ENCODE data around the gene TCEAL9.

TCEAL9 gene

DNA sequence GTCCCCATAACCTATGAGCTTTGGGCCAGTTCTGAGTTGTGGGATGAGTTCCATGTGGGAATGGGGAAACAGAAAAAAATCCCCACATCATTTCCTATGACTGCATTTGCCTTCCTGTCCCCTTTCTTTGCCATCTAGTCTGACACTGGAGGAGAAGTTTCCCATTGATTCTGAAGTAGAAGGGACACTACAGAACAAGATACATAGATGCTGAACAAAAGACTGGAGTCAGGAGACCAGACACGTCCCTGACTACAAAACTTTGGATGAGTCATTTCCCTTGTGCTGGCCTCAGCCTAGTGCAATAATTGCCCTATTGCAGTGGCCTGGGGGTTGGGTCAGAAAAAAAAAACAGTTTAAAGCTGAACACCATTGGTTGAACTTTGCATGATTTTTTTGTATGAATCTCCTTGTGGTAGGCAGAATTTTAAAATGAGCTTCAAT is 42.1 kb downstream of the TCEAL9 start:
- peak; percentile 91 for DNase-seq (ENCODE audit: low read depth)
- TF ChIP-seq, protein P1, sequence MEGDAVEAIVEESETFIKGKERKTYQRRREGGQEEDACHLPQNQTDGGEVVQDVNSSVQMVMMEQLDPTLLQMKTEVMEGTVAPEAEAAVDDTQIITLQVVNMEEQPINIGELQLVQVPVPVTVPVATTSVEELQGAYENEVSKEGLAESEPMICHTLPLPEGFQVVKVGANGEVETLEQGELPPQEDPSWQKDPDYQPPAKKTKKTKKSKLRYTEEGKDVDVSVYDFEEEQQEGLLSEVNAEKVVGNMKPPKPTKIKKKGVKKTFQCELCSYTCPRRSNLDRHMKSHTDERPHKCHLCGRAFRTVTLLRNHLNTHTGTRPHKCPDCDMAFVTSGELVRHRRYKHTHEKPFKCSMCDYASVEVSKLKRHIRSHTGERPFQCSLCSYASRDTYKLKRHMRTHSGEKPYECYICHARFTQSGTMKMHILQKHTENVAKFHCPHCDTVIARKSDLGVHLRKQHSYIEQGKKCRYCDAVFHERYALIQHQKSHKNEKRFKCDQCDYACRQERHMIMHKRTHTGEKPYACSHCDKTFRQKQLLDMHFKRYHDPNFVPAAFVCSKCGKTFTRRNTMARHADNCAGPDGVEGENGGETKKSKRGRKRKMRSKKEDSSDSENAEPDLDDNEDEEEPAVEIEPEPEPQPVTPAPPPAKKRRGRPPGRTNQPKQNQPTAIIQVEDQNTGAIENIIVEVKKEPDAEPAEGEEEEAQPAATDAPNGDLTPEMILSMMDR (conservative IDR thresholded peaks at IDR 0.05; ENCODE audit: control insufficient read depth, insufficient read depth, low read depth, low read length), result no peak
- no peak overlapping the region for H3K4me3 ChIP-seq (ENCODE audit: control insufficient read depth, low read depth, low read length)

DNA sequence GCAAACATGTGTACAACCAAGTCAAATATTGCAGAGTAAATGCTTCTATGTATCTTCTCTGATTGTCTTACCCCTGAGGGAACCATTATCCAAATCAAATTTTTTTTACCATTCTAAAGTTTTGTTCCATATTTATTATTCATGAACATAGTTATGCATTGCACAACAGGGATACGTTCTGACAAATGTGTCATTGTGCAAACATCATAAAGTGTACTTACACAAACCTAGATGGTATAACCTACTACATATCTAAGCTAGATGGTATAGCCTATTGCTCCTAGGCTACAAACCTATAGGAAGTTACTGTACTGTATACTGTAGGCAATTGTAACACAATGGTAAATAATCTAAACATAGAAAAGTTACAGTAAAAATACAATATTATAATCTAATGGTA is 43.4 kb downstream of the TCEAL9 start:
- no peak overlapping the region for H3K4me3 ChIP-seq (ENCODE audit: control insufficient read depth, low read depth, low read length)
- TF ChIP-seq, protein P1 (conservative IDR thresholded peaks at IDR 0.05; ENCODE audit: control insufficient read depth, insufficient read depth, low read depth, low read length), result no peak
- DNase-seq (ENCODE audit: low read depth), result no peak

DNA sequence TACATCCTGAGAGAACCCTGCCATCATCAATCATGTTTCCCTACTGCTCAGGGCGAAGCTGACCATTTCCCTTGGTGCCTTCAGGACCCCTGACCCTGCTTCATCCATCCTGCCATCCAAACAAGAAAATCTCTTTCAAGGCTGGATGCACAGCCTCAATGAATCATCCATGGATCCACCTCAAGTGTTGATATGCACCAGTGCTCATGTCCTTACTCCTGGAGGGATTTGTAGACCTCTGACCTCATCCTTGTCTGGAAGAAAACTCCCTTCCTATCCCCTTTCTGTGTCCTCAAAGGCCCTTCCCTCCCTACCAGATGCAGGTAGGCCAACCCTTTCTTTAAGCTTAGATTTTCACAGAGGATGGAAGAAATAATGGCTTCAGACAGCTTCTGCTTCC is 44.6 kb downstream of the TCEAL9 start:
- TF ChIP-seq, protein P1 (conservative IDR thresholded peaks at IDR 0.05; ENCODE audit: control insufficient read depth, insufficient read depth, low read depth, low read length), result no peak
- DNase-seq (ENCODE audit: low read depth), result no peak

DNA sequence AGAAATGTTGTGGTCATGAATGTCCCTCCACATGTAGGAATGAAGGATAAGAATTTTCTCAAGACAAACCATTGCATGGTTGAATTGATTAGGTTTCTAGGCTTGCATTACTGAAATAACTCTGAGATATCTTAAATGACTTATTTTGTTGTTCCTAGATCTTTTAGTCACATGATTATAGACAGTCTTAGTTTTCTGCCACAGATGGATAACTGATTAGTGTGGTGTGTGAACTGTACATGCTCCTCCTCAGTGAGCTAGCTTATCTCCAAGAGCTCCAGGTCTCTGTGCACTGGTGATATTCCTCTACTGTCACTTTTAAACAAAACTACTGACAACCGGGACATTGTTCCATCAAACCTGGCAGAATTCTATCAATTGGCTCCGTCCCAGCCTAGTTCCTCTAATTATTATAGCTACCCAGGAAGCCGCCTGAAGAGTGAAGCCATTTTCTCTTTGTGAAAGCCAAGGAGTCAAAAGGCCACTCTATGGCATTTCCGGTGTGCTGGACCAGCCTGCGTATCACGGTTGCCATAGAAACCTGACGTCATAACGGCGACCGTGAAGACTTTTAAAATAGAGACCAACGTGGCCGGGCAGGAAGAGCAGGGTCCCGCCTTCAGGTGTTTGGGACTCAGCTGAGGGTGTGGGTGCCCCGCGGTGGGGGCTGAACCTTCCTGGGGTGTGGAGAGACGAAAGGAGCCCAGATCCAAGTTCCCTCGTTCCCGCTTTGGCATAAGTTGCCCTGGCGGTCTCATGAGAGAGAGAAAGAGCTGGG is 48.1 kb downstream of the TCEAL9 start:
- H3K4me3 ChIP-seq (ENCODE audit: control insufficient read depth, low read depth, low read length), result peak overlapping the region; percentile 73
- TF ChIP-seq, protein P1 (conservative IDR thresholded peaks at IDR 0.05; ENCODE audit: control insufficient read depth, insufficient read depth, low read depth, low read length), result no peak
- DNase-seq (ENCODE audit: low read depth), result peak; percentile 88

More for the DNA sequence above, 44.6 kb downstream of the TCEAL9 start:
- H3K4me3 ChIP-seq (ENCODE audit: control insufficient read depth, low read depth, low read length), result no peak overlapping the region

DNA sequence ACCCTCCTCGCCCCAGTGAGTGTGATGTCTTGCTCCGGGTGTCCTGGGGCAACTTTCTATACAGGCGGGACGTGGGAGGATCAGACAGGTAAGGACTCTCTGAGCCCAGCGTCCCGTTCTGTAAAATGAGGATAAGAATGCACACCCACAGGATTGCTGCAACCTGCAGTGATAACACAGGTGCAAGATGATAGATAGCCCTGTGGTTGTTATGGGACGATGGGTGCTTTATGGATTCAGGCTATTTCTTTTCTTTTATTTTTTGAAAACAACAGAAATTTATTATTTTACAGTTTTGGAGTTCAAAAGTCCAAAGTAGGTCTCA is 48.7 kb downstream of the TCEAL9 start:
- DNase-seq (ENCODE audit: low read depth), result no peak
- H3K4me3 ChIP-seq (ENCODE audit: control insufficient read depth, low read depth, low read length), result peak overlapping the region; percentile 73
- TF ChIP-seq, protein P1 (conservative IDR thresholded peaks at IDR 0.05; ENCODE audit: control insufficient read depth, insufficient read depth, low read depth, low read length), result no peak

DNA sequence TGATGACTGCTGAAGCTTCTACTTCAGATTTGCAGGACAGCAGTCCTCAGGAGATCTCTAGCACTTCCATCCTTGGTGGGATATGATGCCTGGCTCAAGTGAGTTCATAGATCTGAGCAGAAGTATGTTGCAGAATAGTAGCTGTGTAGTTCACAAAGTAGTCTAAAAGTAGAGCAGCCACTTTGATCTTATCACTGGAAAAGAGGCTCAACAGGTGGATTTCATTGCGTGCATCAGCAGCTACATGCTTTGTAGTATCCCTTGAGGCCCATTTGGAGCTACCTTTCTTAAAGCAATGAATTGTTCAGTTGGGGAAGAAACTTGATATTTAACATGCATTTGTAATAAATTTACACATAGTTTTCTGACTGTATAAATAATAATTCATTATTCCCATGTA is 50.0 kb downstream of the TCEAL9 start:
- no peak for DNase-seq (ENCODE audit: low read depth)
- no peak overlapping the region for H3K4me3 ChIP-seq (ENCODE audit: control insufficient read depth, low read depth, low read length)
- TF ChIP-seq, protein P1 (conservative IDR thresholded peaks at IDR 0.05; ENCODE audit: control insufficient read depth, insufficient read depth, low read depth, low read length), result no peak
